Uterus (tissue), 2 donors: ENCODE data around the gene HS6ST3.

ENCODE experiments used
- CTCF ChIP-seq, 4 experiments: fragments of 200-600 bp in 2 of 4; fragments of 450-650 bp in 2 of 4; sonication (generic) in 2 of 4; IDR thresholded peaks; one replicate each; pipeline ENCODE4 v1.5.1; 2016 to 2019; ENCODE audit warnings: antibody characterized with exemption in 4 of 4, mild to moderate bottlenecking in 2 of 4, moderate library complexity in 1 of 4
- POLR2A ChIP-seq, 2 donors: fragments of 450-650 bp; IDR thresholded peaks; one replicate each; pipeline ENCODE4 v1.6.1; 2016; ENCODE audit warnings: antibody characterized with exemption in 2 of 2, mild to moderate bottlenecking in 1 of 2, moderate library complexity in 1 of 2

GRCh38 chr13:96690998-96691397 is 601.1 kb downstream of the HS6ST3 start:
- TF ChIP-seq POLR2A (IDR thresholded peaks at IDR 0.05) (no peak), CTCF (IDR thresholded peaks at IDR 0.05) (no peak)
